HG03025 (cell line): ENCODE measurements around the gene TRAPPC6A.
A peak's percentile ranks its signal among the peaks of the same experiment; 100 is the strongest.

Source experiments
- ATAC-seq: cut with Tn5 transposase; IDR thresholded peaks from one replicate; pipeline ENCODE4 v1.9.1; 2021; ENCODE audit warnings: mild to moderate bottlenecking, moderate library complexity; ENCODE audit not compliant: unreplicated experiment, low FRiP score

TRAPPC6A gene

GRCh38 chr19:45177817-45178261 lies at the start of gene TRAPPC6A:
TRAPPC6A (minus strand) TSS chr19:45178237; CDS start chr19:45178218, 19 bp downstream.
- peak; percentile 1 for ATAC-seq

- ATAC-seq: no peak
Measured at GRCh38 chr19:45224645-45225044, 46.6 kb upstream of the TRAPPC6A start.

- no peak for ATAC-seq
Measured at GRCh38 chr19:45223879-45224278, 45.8 kb upstream of the TRAPPC6A start.

GRCh38 chr19:45222724-45223123 lies 44.7 kb upstream of the TRAPPC6A start:
- no peak for ATAC-seq

- ATAC-seq: no peak
Measured at GRCh38 chr19:45218911-45219743, 41.1 kb upstream of the TRAPPC6A start.

- ATAC-seq: no peak
Measured at GRCh38 chr19:45218426-45218825, 40.4 kb upstream of the TRAPPC6A start.

GRCh38 chr19:45217957-45218334 lies 39.9 kb upstream of the TRAPPC6A start:
- no peak for ATAC-seq

- ATAC-seq: no peak
Measured at GRCh38 chr19:45217193-45217956, 39.3 kb upstream of the TRAPPC6A start.

GRCh38 chr19:45216667-45217066 lies 38.6 kb upstream of the TRAPPC6A start:
- ATAC-seq: no peak

- no peak for ATAC-seq
Measured at GRCh38 chr19:45215391-45216191, 37.6 kb upstream of the TRAPPC6A start.

- ATAC-seq: no peak
Measured at GRCh38 chr19:45213031-45213430, 35.0 kb upstream of the TRAPPC6A start.

GRCh38 chr19:45211751-45212381 lies 33.8 kb upstream of the TRAPPC6A start:
- no peak for ATAC-seq

GRCh38 chr19:45206328-45206727 lies 28.3 kb upstream of the TRAPPC6A start:
- ATAC-seq: no peak

GRCh38 chr19:45205810-45206209 lies 27.8 kb upstream of the TRAPPC6A start:
- ATAC-seq: no peak

- ATAC-seq: no peak
Measured at GRCh38 chr19:45202637-45203036, 24.6 kb upstream of the TRAPPC6A start.

GRCh38 chr19:45200568-45200967 lies 22.5 kb upstream of the TRAPPC6A start:
- ATAC-seq: no peak

GRCh38 chr19:45195764-45196163 lies 17.7 kb upstream of the TRAPPC6A start:
- no peak for ATAC-seq

- no peak for ATAC-seq
Measured at GRCh38 chr19:45191375-45191774, 13.3 kb upstream of the TRAPPC6A start.

- no peak for ATAC-seq
Measured at GRCh38 chr19:45189971-45190370, 11.9 kb upstream of the TRAPPC6A start.

GRCh38 chr19:45187421-45188100 lies 9.5 kb upstream of the TRAPPC6A start:
- no peak for ATAC-seq
